Thoracic aorta (tissue), 2 donors: ENCODE measurements around the gene PIK3IP1. TPM values are rescaled to one million over a fixed set of nuclear protein-coding genes. Genes with fewer than 3 reads are reported as not detected.
A peak's percentile ranks its signal among the peaks of the same experiment; 100 is the strongest.

Experiments
- ATAC-seq: fragments of 150-250 bp; one replicate; pipeline ENCODE4 v1.8.0; 2017; ENCODE audit warnings: low read depth; ENCODE audit not compliant: insufficient number of reproducible peaks, low FRiP score
- DNase-seq: peaks from one replicate; pipeline ENCODE4 v3.0.0-alpha.2; 2020; ENCODE audit warnings: low spot score
- H3K27ac ChIP-seq, 2 donors: fragments of 200-600 bp; sonication (generic); 1 replicate in 1 of 2; 2 replicates in 1 of 2; pipeline ENCODE4 v1.5.1; 2016; ENCODE audit warnings: mild to moderate bottlenecking in 2 of 2, moderate library complexity in 2 of 2
- H3K27me3 ChIP-seq: fragments of 200-600 bp; sonication (generic); replicated peaks from 2 replicates; pipeline ENCODE4 v1.6.0; 2016; ENCODE audit warnings: mild to moderate bottlenecking; ENCODE audit not compliant: insufficient read depth
- H3K36me3 ChIP-seq: fragments of 200-600 bp; sonication (generic); one replicate; pipeline ENCODE4 v1.5.1; 2016
- H3K4me1 ChIP-seq, 2 donors: fragments of 200-600 bp; sonication (generic); 1 replicate in 1 of 2; 2 replicates in 1 of 2; pipeline versions ENCODE4 v1.5.1 to v1.6.0; 2016; ENCODE audit warnings: low read depth in 2 of 2, mild to moderate bottlenecking in 1 of 2; ENCODE audit not compliant: control insufficient read depth in 1 of 2
- H3K4me3 ChIP-seq: fragments of 200-600 bp; sonication (generic); 2 replicates; pipeline ENCODE4 v1.5.1; 2016; ENCODE audit warnings: mild to moderate bottlenecking
- H3K9me3 ChIP-seq: fragments of 200-600 bp; sonication (generic); 2 replicates; pipeline ENCODE4 v1.5.1; 2016
- total RNA-seq, 2 donors: library from RNA; depleted of rRNA; stranded (reverse); fragments of >200 nt; gene quantifications; one replicate each; pipeline versions ENCODE4 v1.1.0 to v1.2.3, GENCODE V29; 2016
- TF ChIP-seq, protein P1 (sequence below): fragments of 200-600 bp; sonication (generic); IDR thresholded peaks from one replicate; pipeline ENCODE4 v1.5.1; 2019; ENCODE audit warnings: antibody characterized with exemption

PIK3IP1 gene
- total RNA-seq, 2 donors from 2014 or later = 56.3 to 57.9 TPM

DNA sequence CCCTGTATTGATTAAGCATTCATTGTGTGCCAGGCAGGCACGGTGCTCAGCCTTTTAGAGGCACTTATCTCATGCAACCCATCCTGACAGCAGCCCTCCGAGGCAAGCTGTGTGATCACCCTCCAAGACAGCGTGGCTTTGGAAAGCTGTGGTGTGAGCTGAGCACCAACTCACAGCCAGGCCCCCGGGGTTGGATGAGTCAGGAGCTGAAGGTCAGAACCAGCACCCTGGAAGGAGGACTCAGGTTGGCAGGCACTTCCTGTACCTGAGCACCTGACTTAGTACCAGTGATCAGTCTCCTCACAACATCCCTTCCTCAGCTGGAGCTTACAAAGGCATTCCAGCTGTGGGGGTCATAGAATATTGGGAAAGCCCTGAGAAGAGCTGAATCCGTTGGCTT, 44.9 kb upstream of the PIK3IP1 start:
- TF ChIP-seq, protein P1, sequence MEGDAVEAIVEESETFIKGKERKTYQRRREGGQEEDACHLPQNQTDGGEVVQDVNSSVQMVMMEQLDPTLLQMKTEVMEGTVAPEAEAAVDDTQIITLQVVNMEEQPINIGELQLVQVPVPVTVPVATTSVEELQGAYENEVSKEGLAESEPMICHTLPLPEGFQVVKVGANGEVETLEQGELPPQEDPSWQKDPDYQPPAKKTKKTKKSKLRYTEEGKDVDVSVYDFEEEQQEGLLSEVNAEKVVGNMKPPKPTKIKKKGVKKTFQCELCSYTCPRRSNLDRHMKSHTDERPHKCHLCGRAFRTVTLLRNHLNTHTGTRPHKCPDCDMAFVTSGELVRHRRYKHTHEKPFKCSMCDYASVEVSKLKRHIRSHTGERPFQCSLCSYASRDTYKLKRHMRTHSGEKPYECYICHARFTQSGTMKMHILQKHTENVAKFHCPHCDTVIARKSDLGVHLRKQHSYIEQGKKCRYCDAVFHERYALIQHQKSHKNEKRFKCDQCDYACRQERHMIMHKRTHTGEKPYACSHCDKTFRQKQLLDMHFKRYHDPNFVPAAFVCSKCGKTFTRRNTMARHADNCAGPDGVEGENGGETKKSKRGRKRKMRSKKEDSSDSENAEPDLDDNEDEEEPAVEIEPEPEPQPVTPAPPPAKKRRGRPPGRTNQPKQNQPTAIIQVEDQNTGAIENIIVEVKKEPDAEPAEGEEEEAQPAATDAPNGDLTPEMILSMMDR = no peak
- no peak for ATAC-seq
- Histone ChIP-seq H3K9me3 (no peaks in the 10 kb centered on the region), H3K4me1 (peaks cover 0 to 11% of the 10 kb centered on the region in 2 donors), H3K27ac (no peak overlapping the region), H3K27me3 (no peaks in the 10 kb centered on the region), H3K36me3 (peaks cover 39% of the 10 kb centered on the region), H3K4me3 (no peak overlapping the region)
- DNase-seq = no peak

DNA sequence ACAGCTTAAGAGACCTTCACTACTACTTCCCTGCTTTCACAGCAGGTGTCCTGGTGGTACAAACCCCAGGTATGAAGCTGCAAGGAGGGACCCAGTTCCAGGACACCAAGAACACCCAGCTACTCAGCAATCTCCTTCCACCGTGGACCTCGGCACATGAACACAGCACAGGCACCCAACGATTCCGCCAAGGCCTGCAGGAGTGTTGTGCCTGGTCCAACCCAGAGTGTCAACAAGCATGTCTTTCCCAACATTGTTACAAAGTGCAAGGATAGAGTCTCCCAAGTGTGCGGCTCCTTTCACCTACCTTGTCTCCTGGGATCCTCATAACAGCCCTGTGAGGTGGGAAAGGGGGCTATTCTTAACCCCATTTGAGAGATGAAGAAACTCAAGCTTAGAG, 42.0 kb upstream of the PIK3IP1 start:
- Histone ChIP-seq H3K36me3 (peaks cover 48% of the 10 kb centered on the region), H3K4me1 (peaks cover 0 to 9% of the 10 kb centered on the region in 2 donors), H3K27me3 (no peaks in the 10 kb centered on the region), H3K27ac (no peak overlapping the region), H3K9me3 (no peaks in the 10 kb centered on the region), H3K4me3 (no peak overlapping the region)
- DNase-seq (no peak), ATAC-seq (no peak)
- TF ChIP-seq, protein P1 = no peak

DNA sequence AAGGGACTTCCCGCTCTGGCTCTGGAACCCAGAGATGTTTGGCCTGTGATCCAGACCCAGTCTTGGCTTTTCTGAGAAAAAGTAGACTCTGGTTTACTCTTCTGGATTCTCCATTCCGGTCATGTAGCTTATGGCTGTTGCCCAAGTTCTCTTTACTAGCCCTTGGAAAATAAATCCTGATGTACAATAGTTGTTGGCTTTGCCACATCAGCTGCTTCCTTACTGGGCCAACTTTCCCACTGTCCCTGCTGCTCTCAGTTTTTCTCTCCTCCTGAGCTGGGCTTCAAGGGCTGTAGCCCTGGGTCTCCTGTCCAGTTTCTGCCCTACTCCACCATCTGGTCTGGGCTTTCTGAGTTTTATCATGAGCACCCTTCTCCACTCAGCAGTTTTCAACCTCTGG, 41.4 kb upstream of the PIK3IP1 start:
- Histone ChIP-seq H3K27me3 (no peaks in the 10 kb centered on the region), H3K9me3 (no peaks in the 10 kb centered on the region), H3K4me1 (peaks cover 0 to 9% of the 10 kb centered on the region in 2 donors), H3K27ac (peak overlapping the region in 1 of 2 donors; percentile 27), H3K4me3 (no peak overlapping the region), H3K36me3 (peaks cover 55% of the 10 kb centered on the region)
- TF ChIP-seq, protein P1 = no peak
- ATAC-seq (no peak), DNase-seq (no peak)

DNA sequence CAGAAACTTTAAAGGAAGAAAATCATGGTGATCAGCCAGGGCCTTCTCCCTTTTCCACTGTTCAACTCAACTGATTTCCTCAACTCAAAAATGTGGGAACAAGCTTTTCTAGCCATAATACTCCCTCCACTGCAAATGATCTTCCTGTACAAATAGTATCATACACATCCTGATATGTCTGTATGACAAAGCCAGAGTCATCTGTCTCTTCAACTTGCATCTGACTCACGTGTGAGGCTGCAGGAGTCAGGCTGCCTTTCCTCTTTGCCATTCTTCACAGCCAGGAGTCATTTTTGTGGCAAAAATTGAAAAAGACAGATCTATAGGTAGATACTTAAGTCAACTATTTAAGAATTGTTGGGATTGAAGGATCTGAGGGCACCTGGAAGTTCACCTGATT, 40.6 kb upstream of the PIK3IP1 start:
- peaks cover 0 to 9% of the 10 kb centered on the region in 2 donors for H3K4me1 ChIP-seq
- TF ChIP-seq, protein P1 = no peak

DNA sequence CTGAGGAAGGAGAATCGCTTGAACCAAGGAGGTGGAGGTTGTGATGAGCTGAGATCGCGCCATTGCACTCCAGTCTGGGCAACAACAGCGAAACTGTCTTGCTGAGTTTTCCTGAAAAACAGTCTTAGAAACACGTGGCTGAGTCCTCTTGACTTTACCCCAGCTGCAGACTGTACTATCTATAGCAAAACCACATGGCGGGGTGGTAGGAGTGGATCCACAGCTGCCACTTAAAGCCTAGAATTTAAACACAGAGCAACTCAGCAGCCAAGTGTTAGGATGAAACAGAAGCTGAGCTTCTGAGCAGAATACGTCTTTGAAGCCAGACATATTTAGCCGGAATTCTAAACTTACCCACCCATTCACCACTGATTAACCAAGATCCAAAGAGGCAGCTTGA, 39.7 kb upstream of the PIK3IP1 start:
- no peaks in the 10 kb centered on the region for H3K9me3 ChIP-seq
- H3K4me1 ChIP-seq = peaks cover 0 to 9% of the 10 kb centered on the region in 2 donors
- H3K4me3 ChIP-seq = no peak overlapping the region
- H3K27me3 ChIP-seq = no peaks in the 10 kb centered on the region
- no peak overlapping the region for H3K27ac ChIP-seq
- DNase-seq (no peak), ATAC-seq (no peak)
- TF ChIP-seq, protein P1 = no peak
- H3K36me3 ChIP-seq = peaks cover 67% of the 10 kb centered on the region

More for the DNA sequence above, 40.6 kb upstream of the PIK3IP1 start:
- H3K4me3 ChIP-seq = no peak overlapping the region
- ATAC-seq (no peak), DNase-seq (no peak)
- H3K36me3 ChIP-seq = peaks cover 58% of the 10 kb centered on the region
- no peak overlapping the region for H3K27ac ChIP-seq
- no peaks in the 10 kb centered on the region for H3K9me3 ChIP-seq
- no peaks in the 10 kb centered on the region for H3K27me3 ChIP-seq
